ENCODE measurements around the gene TSHZ1.

GRCh38 chr18:75219745-75220375 lies 9.3 kb downstream of the TSHZ1 start:
- no peak for TF ChIP-seq POLR2A (IDR thresholded peaks at IDR 0.05)
- TF ChIP-seq CTCF (IDR thresholded peaks at IDR 0.05), result no peak
- TF ChIP-seq POLR2AphosphoS5 (IDR thresholded peaks at IDR 0.05), result no peak

Data from gastroesophageal sphincter (tissue), 3 donors.